Mesodermal cell (in vitro differentiated cells): ENCODE data around the gene IP6K2.
"Not testable (repeated sequence)": the region's sequence is repeated elsewhere in the genome, so short reads cannot be mapped to it uniquely, and the experiment has no call there.

Experiments used
- H3K27ac ChIP-seq: 2 replicates; pipeline ENCODE4 v1.7.0; 2013; ENCODE audit warnings: mild to moderate bottlenecking, low read depth, low read length, moderate library complexity; ENCODE audit not compliant: severe bottlenecking
- H3K36me3 ChIP-seq: 2 replicates; pipeline ENCODE4 v1.7.1; 2013; ENCODE audit warnings: mild to moderate bottlenecking, low read length, moderate library complexity; ENCODE audit not compliant: control insufficient read depth, insufficient read depth
- H3K4me1 ChIP-seq: one replicate; pipeline ENCODE4 v1.7.1; 2013; ENCODE audit warnings: mild to moderate bottlenecking, low read length; ENCODE audit not compliant: insufficient read depth, control insufficient read depth, poor library complexity, severe bottlenecking
- H3K4me3 ChIP-seq: 2 replicates; pipeline ENCODE4 v1.7.0; 2013; ENCODE audit warnings: low read length, control low read depth, mild to moderate bottlenecking; ENCODE audit not compliant: insufficient read depth, poor library complexity, severe bottlenecking; ENCODE audit errors: extremely low read depth
- H3K9me3 ChIP-seq: 2 replicates; pipeline ENCODE4 v1.7.1; 2013; ENCODE audit warnings: mild to moderate bottlenecking, low read length, moderate library complexity; ENCODE audit not compliant: control insufficient read depth
- WGBS, 2 experiments: methylation state at CpG; one replicate each; pipeline ENCODE4 v1.1.5; 2013; ENCODE audit warnings: missing lambda C conversion rate in 2 of 2; ENCODE audit not compliant: insufficient coverage in 2 of 2; 5-methylcytosine and 5-hydroxymethylcytosine counted together

IP6K2 gene

GRCh38 chr3:48727511-48727910 is 10.5 kb upstream of the IP6K2 start:
- H3K4me1 ChIP-seq = no peaks in the 10 kb centered on the region
- 88 to 91% methylated on average over 6 of the region's 8 CpGs for WGBS, 2 experiments
- H3K9me3 ChIP-seq = no peaks in the 10 kb centered on the region
- no peaks in the 10 kb centered on the region for H3K36me3 ChIP-seq
- no peak overlapping the region for H3K27ac ChIP-seq
- no peak overlapping the region for H3K4me3 ChIP-seq

DNA sequence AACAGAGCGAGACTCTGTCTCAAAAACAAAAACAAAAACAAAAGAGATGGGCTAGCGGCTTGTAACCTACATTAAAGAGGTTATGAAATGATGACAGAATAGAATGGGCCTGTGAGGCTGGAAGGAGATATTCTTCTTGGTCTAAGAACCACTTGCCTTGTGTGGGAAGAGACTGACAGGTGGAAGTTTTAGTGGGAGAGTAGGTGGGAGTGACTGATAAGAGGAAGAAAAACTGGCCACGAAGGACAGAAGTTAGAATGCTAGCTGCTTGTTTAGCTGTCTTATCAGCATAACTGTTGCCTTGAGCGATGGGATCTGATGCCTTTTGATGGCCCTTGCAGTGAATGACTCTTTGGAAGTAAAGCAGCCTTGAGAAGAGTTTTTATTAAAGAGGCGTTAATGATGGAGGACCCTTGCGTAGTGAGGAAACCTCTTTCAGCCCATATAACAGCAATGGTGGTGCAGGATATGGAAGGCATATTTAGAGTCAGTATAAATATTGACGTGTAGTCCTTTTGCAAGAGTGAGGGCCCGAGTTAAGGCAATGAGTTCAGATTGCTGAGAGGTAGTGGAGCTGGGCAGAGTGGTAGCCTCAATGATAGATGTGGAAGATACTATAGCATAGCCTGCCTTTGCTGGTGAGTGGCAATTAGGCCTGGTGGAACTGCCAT is 8.3 kb upstream of the IP6K2 start:
- 85% methylated on average over 5 to 6 of the region's 8 CpGs for WGBS, 2 experiments

DNA sequence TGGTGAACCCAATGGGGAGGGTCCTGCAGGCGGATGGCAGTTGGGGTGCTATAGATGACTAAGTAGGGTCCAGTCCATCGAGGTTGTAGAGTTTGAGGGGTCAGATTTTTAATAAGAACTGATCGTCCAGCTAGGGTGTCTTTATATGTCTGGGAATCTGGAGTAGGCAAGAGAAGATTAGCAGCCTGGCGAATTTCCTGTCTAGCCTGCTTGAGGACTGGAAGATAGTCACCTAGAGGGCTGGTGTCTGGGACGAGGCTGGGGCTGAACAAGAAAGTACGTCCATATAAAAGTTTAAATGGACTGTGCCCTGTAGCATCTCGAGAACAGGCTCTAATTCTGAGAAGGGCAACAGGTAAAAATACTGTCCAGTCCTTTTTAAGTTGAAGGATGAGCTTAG is 6.7 kb upstream of the IP6K2 start:
- H3K4me3 ChIP-seq = no peak overlapping the region
- no peak overlapping the region for H3K27ac ChIP-seq
- no peaks in the 10 kb centered on the region for H3K36me3 ChIP-seq
- WGBS, 2 experiments = 84 to 94% methylated on average over 5 to 7 of the region's 7 CpGs
- no peaks in the 10 kb centered on the region for H3K9me3 ChIP-seq
- H3K4me1 ChIP-seq = no peaks in the 10 kb centered on the region

More for the DNA sequence above, 8.3 kb upstream of the IP6K2 start:
- not testable (repeated sequence) for H3K27ac ChIP-seq, H3K4me1 ChIP-seq, H3K9me3 ChIP-seq, H3K36me3 ChIP-seq, H3K4me3 ChIP-seq

DNA sequence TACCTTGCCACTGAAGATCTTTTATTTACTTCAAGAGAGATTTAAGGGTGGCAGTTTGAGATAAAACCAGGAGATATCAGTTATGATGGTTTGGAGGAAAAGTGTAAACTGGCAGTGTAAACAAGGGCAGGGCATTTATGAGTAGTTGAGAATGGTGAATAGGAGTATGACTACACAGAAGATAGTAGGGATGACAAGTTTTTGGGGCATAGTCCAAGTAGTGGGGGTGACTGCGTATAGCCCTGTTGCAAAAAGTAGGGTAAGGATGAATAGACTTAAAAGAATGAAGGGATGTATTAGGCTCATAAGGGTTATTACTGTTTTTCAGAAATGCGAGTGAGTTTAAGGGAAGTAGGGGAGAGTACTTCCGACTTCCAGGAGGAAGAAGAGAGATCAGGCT is 6.3 kb upstream of the IP6K2 start:
- 90 to 91% methylated on average over 3 of the region's 3 CpGs for WGBS, 2 experiments
- H3K9me3 ChIP-seq, H3K36me3 ChIP-seq, H3K27ac ChIP-seq, H3K4me3 ChIP-seq, H3K4me1 ChIP-seq: not testable (repeated sequence)

GRCh38 chr3:48716508-48716981 is 476 bp downstream of the IP6K2 start:
- H3K36me3 ChIP-seq = peaks cover 38% of the 10 kb centered on the region

GRCh38 chr3:48715174-48715800 is 1.7 kb downstream of the IP6K2 start:
- H3K4me3 ChIP-seq = peak overlapping the region; percentile 98
- H3K27ac ChIP-seq = peak overlapping the region; percentile 23
- H3K4me1 ChIP-seq = peaks cover 10% of the 10 kb centered on the region
- peaks cover 50% of the 10 kb centered on the region for H3K36me3 ChIP-seq
- H3K9me3 ChIP-seq = no peaks in the 10 kb centered on the region

More at GRCh38 chr3:48716508-48716981, 476 bp downstream of the IP6K2 start:
- Histone ChIP-seq H3K4me3 (peak overlapping the region; percentile 98), H3K4me1 (peaks cover 10% of the 10 kb centered on the region), H3K9me3 (no peaks in the 10 kb centered on the region), H3K27ac (peak overlapping the region; percentile 97)
- WGBS, 2 experiments = 0% methylated on average over 3 to 7 of the region's 16 CpGs

GRCh38 chr3:48711727-48712126 is 5.3 kb downstream of the IP6K2 start:
- 100% methylated on average over 1 of the region's 2 CpGs; no CpG with 5 or more reads in 1 of the 2 experiments for WGBS, 2 experiments
- H3K36me3 ChIP-seq = peaks cover 86% of the 10 kb centered on the region
- H3K4me1 ChIP-seq = peaks cover 21% of the 10 kb centered on the region

DNA sequence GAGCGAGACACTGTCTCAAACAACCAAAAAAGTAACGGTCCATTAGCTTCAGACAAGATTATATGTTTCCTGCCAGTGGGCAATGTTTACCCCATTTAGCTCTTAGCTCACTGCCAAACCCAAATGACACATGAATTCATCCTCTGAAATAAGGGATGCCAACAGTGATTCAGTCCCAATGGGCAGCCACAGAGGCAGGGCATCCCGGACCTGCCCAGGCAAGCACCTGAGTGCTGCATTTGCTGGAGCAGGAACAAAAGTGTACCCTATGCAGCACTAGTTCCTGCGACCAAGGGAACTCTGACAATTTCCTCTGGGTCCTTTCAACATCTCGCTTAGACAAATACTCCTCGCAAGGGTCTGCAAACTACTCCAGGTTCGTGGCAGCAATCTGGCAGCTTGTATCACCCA is 8.0 kb downstream of the IP6K2 start:
- 94 to 98% methylated on average over 7 of the region's 7 CpGs for WGBS, 2 experiments
- Histone ChIP-seq H3K4me3 (no peak overlapping the region), H3K36me3 (peaks cover 96% of the 10 kb centered on the region), H3K27ac (peak overlapping the region; percentile 45), H3K4me1 (peaks cover 13% of the 10 kb centered on the region), H3K9me3 (no peaks in the 10 kb centered on the region)

More at GRCh38 chr3:48711727-48712126, 5.3 kb downstream of the IP6K2 start:
- Histone ChIP-seq H3K4me3 (no peak overlapping the region), H3K9me3 (no peaks in the 10 kb centered on the region), H3K27ac (no peak overlapping the region)

- Histone ChIP-seq H3K36me3 (peaks cover 94% of the 10 kb centered on the region), H3K4me3 (no peak overlapping the region), H3K4me1 (peaks cover 13% of the 10 kb centered on the region), H3K9me3 (no peaks in the 10 kb centered on the region), H3K27ac (peak overlapping the region; percentile 45)
- 69 to 75% methylated on average over 2 of the region's 2 CpGs for WGBS, 2 experiments
Measured at GRCh38 chr3:48708481-48708889, 8.5 kb downstream of the IP6K2 start.

GRCh38 chr3:48707157-48707556 is 9.9 kb downstream of the IP6K2 start:
- WGBS, 2 experiments = 100% methylated on average over 2 to 3 of the region's 5 CpGs
- Histone ChIP-seq H3K9me3 (no peaks in the 10 kb centered on the region), H3K4me1 (peaks cover 11% of the 10 kb centered on the region), H3K36me3 (peaks cover 92% of the 10 kb centered on the region), H3K4me3 (no peak overlapping the region), H3K27ac (no peak overlapping the region)

- no peaks in the 10 kb centered on the region for H3K4me1 ChIP-seq
- 81 to 87% methylated on average over 5 of the region's 6 CpGs for WGBS, 2 experiments
- peaks cover 90% of the 10 kb centered on the region for H3K36me3 ChIP-seq
- no peaks in the 10 kb centered on the region for H3K9me3 ChIP-seq
- no peak overlapping the region for H3K4me3 ChIP-seq
- H3K27ac ChIP-seq = no peak overlapping the region
Measured at GRCh38 chr3:48702320-48702920, 14.6 kb downstream of the IP6K2 start.
